Astrocyte (in vitro differentiated cells and primary cell): ENCODE results near the gene RPGR.

Source experiments
- CTCF ChIP-seq: IDR thresholded peaks from 2 replicates; pipeline ENCODE4 v1.5.1; 2011; ENCODE audit warnings: low read depth, mild to moderate bottlenecking, inconsistent platforms, low read length, moderate library complexity; ENCODE audit not compliant: insufficient read depth
- EZH2 ChIP-seq: IDR thresholded peaks from 2 replicates; pipeline ENCODE4 v1.6.1; 2012; ENCODE audit warnings: mild to moderate bottlenecking, low read length, inconsistent platforms; ENCODE audit not compliant: insufficient read depth

- no peak for TF ChIP-seq CTCF
- TF ChIP-seq EZH2 = no peak
Observed at GRCh38 chrX:38236901-38237615, 90.3 kb downstream of the RPGR start.
